Fibroblast of the conjunctiva (primary cell): ENCODE data around the gene TOPBP1.
A peak's percentile ranks its signal among the peaks of the same experiment; 100 is the strongest.
"Not testable (repeated sequence)": the region's sequence is repeated elsewhere in the genome, so short reads cannot be mapped to it uniquely, and the experiment has no call there.

Experiments used
- DNase-seq: peaks from one replicate; pipeline ENCODE4 v3.0.0-alpha.2; 2010; ENCODE audit warnings: low read depth

The TOPBP1 gene

DNA sequence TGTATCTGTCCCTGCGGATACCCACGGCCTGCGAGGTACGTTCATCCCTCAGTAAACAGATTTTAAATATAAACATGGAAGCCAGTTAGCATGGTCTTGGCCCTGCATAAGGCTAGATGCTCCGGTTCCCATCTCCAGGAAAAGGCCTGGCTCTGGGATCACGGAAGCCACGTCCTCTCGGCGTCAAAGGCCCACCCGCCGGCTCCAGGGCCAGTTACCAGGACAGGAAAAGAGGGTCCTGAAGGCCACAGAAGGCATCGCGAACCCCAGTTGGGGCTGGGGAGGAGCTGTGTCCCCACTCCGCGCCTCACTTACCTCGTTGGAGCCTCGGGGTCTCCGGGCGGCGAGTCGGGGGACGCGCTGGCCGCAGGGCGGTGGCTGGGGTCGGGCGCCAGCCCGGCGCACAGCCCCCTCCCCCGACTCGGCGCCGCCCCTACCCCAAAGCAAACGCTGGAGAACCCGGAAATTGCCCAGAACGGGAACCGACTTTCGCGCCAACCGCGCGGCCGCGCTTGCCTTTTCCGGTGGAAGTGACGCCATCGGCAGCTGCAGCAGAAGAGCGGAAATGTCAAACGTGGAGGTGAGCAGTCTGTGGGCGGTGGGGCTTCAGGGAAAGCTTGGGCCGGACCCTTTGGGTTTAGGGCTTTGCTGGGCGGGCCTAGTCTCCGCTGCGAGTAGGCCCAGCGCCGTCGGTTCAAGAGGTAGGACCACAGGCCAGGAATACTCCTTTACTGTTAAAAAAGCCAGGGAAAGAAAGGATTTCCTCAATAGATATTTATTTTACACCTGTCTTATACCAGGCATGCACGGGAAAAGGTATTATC lies at the start of gene TOPBP1:
Gene TOPBP1 (minus strand): TSS at position 488 of the 824 bp plus-strand sequence. CDS start 814 bp downstream, outside the sequence.
- peak; percentile 4 for DNase-seq

DNA sequence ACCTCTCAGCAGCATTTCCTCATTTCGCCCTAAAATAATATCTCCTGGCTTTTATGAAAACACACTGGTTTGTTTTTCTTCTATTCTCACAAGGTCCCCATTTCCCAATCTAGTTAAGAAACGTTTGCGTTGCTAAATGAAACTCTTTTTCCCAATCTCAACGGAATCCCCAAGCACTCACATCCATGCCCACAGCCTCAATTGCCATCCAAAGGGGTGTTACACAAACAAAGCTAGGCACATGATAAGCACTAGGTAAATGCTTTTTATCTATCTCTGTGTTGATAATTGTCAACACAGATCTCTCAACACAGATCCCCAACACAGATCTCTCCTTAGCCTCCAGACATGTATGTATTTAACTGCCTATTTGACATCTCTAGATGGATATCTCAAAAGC lies 49.3 kb upstream of the TOPBP1 start:
- no peak for DNase-seq

- no peak for DNase-seq
Measured at GRCh38 chr3:133709139-133709750, 47.5 kb upstream of the TOPBP1 start.

- no peak for DNase-seq
Measured at GRCh38 chr3:133706033-133706432, 44.3 kb upstream of the TOPBP1 start.

GRCh38 chr3:133703915-133704314 lies 42.2 kb upstream of the TOPBP1 start:
- no peak for DNase-seq

- DNase-seq, result no peak
Measured at GRCh38 chr3:133701435-133702358, 40.0 kb upstream of the TOPBP1 start.

DNA sequence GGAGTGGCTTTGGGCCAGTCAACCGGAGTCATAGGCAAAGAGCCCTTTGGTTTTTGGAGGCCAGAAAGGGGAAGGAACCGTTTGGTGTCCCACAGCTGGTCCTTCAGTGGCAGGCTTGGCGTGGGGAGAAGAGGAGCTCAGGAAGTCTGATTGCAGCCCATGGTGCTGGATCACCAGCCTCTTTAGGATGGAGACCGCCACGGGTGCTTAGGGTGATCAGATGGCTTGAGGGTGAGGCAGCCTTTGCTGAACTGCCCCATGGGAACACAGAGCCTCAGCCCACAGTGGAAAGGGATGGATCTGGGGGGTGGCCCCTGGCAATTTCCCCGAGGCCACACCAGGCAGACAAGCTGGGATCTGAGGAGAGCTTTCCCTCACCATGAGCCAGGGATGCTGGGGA lies 38.6 kb upstream of the TOPBP1 start:
- DNase-seq, result no peak

DNA sequence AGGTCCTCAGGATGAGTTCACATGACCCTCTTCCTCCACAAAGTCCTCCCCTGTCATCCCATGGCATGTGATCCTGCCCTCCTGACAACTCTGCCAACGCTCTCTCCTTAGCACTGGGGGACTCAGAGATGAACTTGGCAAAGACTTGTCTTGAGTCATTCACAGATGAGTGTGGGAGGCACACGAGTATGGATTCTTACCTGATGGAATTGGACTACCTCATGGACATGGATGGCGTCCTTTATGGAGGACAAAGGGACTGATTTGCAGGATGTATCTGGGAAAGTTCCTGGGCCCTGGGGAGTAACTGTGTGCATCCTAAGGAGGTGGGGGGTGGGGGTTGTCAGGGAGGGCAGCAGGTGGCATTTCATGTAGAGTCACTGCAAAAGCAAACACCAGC lies 38.2 kb upstream of the TOPBP1 start:
- no peak for DNase-seq

DNA sequence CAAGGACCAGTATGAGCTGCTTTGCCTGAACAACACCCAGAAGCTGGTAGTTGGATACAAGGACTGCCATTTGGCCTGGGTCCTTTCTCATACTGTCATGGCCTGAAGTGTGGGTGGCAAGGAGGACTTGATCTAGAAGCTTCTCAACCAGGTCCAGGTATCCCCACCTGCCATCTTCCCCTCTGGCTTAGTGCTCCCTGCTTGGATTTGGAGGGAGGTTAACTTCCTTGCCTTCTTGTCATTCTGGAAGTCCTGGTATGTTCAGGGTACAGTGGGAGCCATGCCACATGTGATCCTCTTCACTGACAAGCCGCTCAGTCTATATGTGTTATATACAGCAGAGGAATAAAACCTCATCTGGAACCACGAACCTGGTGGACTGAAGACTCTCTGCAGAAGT lies 37.7 kb upstream of the TOPBP1 start:
- no peak for DNase-seq

GRCh38 chr3:133697960-133698359 lies 36.2 kb upstream of the TOPBP1 start:
- DNase-seq, result no peak

GRCh38 chr3:133695560-133696171 lies 33.9 kb upstream of the TOPBP1 start:
- no peak for DNase-seq

- no peak for DNase-seq
Measured at GRCh38 chr3:133694288-133695268, 32.8 kb upstream of the TOPBP1 start.

DNA sequence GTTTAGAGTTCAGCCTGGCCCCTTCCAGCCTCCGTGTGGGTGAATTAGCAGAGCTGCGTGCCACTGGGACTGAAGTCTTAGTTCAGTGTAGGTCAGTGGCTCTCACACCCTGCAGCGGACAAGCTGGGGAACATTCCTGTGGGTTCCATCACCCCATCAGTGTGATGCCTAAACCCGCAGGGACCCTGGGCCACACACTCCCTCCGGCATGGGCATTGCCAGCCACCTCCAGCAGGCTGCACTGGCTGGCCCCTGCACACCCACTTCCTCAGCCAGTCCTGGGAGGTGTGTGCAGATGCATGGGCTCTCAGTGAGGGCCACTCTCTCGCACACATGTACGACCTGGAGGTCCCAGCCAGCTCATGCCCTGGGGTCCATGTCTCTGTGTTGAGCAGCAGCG lies 32.1 kb upstream of the TOPBP1 start:
- no peak for DNase-seq

DNA sequence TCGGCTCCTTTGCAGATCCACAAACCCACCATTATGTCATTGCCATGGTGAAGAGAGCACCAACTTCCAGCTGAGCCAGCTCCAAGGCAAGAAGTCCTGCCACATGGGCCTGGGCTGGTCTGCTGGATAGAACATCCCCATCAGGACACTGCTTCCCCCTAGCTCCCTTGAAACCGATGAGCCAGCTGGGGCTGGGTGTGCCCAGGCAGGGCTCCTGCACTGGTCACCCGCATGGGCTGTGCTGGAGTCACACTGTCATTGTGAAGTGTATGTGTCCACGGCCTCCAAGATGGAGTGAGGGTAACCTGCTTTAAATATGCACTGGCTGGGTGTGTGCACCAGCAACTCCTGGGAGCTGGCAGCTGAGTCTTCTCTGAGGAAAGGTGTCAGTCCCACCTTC lies 31.0 kb upstream of the TOPBP1 start:
- no peak for DNase-seq

DNA sequence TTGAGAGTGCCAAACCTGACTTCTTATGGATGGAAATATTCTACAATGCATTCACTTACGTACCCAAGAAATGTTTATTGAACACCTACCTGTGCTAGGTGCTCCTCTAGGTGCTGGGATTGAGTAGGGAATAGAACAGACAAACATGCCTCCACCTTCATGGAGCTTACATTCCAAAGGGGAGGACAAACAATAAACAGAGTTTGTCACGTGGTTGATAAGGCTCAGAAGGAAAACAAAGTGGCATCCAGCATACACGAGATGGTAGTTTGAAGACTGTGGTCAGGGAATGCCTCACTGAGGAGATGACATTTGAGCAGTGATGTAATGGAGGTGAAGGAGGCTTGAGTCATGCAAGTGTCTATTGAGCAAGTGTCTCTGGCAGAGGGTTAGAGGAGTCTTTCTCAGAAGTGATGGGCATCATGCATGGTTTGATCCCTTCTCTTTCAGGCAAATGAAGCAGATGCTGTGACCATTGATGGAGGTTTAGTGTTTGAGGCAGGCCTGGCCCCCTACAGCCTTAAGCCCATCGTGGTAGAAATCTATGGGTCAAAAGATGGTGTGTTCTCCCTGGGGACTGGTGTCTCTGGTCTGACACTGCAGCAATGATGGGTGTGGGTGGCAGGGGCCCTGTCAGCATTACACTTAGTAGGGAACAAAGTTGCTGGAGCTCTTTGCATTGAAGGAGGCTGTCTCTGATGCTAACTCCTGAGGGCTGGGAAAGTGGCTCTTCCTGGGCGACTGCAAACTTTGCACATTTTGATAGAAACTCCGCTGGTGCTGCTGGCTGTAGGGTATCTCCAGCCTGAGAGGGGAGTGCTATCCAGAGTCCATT lies 29.7 kb upstream of the TOPBP1 start:
- DNase-seq, result no peak

DNA sequence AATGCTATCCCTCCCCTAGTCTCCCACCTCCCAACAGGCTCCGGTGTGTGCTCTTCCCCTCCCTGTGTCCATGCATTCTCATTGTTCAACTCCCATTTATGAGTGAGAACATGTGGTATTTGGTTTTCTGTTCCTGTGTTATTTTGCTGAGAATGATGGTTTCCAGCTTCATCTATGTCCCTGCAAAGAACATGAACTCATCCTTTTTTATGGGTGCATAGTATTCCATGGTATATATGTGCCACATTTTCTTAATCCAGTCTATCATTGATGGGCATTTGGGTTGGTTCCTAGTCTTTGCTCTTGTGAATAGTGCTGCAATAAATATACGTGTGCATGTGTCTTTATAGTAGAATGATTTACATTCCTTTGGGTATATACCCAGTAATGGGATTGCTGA lies 16.3 kb upstream of the TOPBP1 start:
- DNase-seq, result not testable (repeated sequence)

GRCh38 chr3:133676336-133677118 lies 14.8 kb upstream of the TOPBP1 start:
- no peak for DNase-seq

DNA sequence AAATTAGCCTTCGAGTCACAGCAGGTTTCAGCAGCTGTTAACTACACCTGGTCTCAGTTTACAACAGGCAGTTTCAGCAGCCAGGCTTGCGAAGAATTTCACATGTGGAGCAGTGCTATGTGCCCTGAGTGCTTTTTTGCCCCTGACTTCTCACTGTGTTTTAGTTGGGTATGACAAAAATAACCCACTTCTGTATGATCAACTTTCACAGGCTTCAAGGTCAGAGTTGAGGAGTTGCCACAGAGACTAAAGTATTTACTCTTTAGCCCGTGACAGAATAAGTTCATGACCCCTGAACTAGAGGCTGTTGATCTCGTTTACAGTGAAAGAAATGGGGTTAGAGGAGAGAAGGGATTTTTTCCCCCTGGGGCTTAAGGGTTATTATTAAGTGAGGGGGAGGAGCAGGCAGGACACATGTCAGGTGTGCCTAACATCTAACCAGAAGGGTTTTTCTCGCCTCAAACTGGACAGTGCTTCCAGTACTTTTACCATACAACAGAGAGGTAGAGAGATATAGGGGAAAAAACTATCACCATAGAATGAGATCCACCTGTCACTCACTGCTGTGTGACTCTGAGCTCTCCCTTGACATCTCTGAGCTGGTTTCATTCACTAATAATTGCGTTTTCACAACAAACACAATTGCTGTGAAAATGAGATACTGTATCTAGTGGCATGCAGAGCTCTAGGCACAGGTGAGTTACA lies 14.0 kb upstream of the TOPBP1 start:
- DNase-seq, result no peak
